HAP-1 (cell line): ENCODE measurements around the gene CRISPLD2.

Source experiments
- DNase-seq, 2 experiments: peaks; one replicate each; pipeline ENCODE4 v3.0.0-alpha.2; 2016 to 2020; ENCODE audit warnings: low spot score in 2 of 2
- H3K27me3 ChIP-seq: fragments of 250-450 bp; sonication (Bioruptor Pico); 2 replicates; pipeline ENCODE4 v1.5.1; 2020; ENCODE audit warnings: low read depth, mild to moderate bottlenecking, moderate library complexity
- H3K36me3 ChIP-seq: fragments of 250-450 bp; sonication (Bioruptor Pico); replicated peaks from 2 replicates; pipeline ENCODE4 v1.5.1; 2020; ENCODE audit warnings: mild to moderate bottlenecking
- H3K4me1 ChIP-seq: fragments of 250-450 bp; sonication (Bioruptor Pico); 2 replicates; pipeline ENCODE4 v1.5.1; 2020; ENCODE audit warnings: mild to moderate bottlenecking
- H3K4me3 ChIP-seq: fragments of 250-450 bp; sonication (Bioruptor Pico); 2 replicates; pipeline ENCODE4 v1.5.1; 2020; ENCODE audit warnings: mild to moderate bottlenecking, moderate library complexity
- H3K9me3 ChIP-seq: fragments of 250-450 bp; sonication (Bioruptor Pico); 2 replicates; pipeline ENCODE4 v1.5.1; 2020; ENCODE audit warnings: mild to moderate bottlenecking, moderate library complexity
- in situ Hi-C: fragments of 300-500 bp; cut with MboI; formaldehyde crosslinking; loops from 3 replicates; pipeline ENCODE4 v1.14.3; 2020; ENCODE audit warnings: low sequenced_read_pairs, inconsistent platforms, mixed read lengths

The CRISPLD2 gene

DNA sequence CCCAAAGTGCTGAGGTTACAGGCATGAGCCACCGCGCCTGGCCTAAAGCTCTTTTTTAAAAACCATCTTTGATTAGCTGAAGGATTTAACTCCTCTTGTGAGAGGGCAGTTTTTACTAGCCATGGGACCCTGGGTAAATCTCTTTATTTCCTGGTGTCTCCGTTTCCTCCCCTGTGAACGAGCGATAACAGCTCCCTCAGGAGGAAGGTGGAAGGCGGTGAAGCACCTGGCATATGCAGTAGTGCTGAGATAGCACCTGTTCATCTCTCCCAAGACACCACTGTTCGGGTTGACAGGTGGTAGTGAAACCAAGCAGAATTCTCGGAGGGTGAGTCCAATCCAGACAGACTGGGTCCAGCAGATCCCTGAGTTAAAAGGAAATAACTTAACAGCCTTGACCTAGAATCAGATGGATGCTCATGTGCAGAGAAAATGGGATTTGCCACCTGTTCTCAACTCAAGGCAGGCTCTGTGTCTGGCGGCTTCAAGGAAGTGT lies 86.2 kb downstream of the CRISPLD2 start:
- no peaks in the 10 kb centered on the region for H3K9me3 ChIP-seq
- H3K27me3 ChIP-seq, result no peaks in the 10 kb centered on the region
- no peak overlapping the region for H3K4me3 ChIP-seq
- no peaks in the 10 kb centered on the region for H3K36me3 ChIP-seq
- in situ Hi-C loops, result no loop called here
- no peaks in the 10 kb centered on the region for H3K4me1 ChIP-seq
- no peak for DNase-seq

DNA sequence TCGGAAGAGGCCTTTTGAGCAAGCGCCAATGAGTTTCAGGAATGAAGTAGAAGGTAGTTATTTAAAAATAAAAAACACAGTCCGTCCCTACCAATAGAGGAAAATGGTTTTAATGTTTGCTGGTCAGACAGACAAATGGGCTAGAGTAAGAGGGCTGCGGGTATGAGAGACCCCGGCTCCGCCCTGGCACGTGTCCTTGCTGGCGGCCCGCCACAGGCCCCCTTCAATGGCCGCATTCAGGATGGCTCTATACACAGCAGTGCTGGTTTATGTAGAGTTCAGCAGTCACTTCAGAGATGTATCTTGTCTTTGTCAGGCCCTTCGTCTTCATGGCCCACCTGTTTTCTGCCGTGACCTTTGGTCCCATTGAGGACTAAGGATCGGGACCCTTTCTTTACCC lies 87.3 kb downstream of the CRISPLD2 start:
- DNase-seq, result no peak
- in situ Hi-C loops, result no loop called here
- H3K4me1 ChIP-seq, result no peaks in the 10 kb centered on the region
- no peaks in the 10 kb centered on the region for H3K9me3 ChIP-seq
- no peak overlapping the region for H3K4me3 ChIP-seq
- no peaks in the 10 kb centered on the region for H3K27me3 ChIP-seq
- no peaks in the 10 kb centered on the region for H3K36me3 ChIP-seq

DNA sequence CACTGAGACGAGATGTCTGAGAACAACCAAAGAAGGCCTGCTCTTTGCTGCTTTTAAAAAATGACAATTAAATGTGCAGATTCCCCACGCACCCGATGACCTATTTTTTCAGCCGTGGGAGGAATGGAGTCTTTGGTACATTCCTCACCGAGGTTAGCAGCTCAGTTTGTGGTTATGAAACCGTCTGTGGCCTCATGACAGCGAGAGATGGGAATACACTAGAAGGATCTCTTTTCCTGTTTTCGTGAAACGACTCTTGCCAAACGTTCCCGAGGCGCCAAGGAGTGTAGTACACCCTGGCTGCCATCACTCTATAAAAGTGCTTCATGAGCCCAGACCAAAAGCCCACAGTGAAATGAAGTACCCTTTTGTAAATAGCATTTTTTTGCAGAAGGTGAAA lies 87.8 kb downstream of the CRISPLD2 start:
- Histone ChIP-seq H3K4me3 (no peak overlapping the region), H3K4me1 (no peaks in the 10 kb centered on the region), H3K36me3 (no peaks in the 10 kb centered on the region), H3K27me3 (no peaks in the 10 kb centered on the region), H3K9me3 (no peaks in the 10 kb centered on the region)
- in situ Hi-C loops, result no loop called here
- DNase-seq, result no peak

DNA sequence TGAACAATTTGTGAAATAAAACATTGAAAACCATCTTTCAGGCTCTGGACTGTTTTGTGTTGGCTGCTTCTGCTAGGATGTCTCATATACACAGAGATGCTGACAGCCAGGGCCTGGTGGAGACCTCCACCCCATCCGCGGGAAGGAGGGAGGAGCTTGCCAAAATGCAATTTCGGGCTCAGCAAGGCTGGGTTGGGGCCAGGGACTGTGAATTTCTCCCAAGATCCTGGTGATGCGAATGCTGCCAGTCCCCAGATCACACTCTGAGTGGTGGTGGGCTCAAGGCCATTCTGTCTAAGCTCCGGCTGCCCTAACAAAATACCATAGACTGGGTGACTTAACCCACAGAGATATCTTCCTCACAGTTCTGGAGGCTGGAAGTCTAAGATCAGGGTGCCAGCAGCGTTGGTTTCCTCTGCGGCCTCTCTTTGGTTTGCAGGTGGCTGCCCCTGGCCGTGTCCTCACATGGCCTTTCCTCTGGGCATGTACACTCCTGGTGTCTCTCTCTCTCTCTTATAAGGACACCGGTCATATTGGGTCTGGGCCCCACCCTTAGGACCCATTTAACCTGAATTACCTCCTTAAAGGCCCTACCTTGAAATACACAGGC lies 89.8 kb downstream of the CRISPLD2 start:
- H3K27me3 ChIP-seq, result peaks cover 9% of the 10 kb centered on the region; the same call in 1 of the 2 replicates
- no peaks in the 10 kb centered on the region for H3K36me3 ChIP-seq
- no peak overlapping the region for H3K4me3 ChIP-seq
- no peaks in the 10 kb centered on the region for H3K9me3 ChIP-seq
- in situ Hi-C loops, result no loop called here
- H3K4me1 ChIP-seq, result no peaks in the 10 kb centered on the region
- no peak for DNase-seq

DNA sequence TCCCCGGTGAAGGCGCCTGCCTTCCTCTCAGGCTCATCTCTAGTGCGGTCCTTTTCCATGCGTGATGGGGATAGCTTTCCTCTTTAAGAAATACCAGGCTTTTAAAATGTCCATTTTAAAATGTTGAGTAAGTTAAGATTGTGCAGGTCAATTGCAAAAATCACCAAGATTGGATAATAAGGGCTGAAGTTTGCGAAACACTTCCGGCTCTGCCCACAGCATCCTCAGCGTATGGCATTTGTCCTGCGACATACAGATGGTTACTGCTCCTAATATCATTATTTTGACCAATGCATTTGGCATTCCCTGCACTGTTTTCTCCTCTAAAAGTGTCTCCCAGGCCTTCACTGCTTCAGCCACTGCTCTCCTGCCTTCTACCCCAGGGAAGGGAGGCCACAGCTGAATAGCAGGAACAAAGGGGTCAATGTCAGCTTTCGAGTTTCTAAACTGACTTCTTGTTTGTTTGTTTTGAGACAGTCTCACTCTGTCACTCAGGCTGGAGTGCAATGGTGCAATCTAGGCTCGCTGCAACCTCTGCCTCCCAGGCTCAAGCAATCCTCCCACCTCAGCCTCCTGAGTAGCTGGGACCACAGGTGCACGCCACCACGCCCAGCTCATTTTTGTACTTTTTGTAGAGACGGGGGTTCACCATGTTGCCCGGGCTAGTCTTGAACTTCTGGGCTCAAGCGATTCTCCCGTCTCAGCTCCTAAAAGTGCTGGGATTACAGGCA lies 91.9 kb downstream of the CRISPLD2 start:
- H3K27me3 ChIP-seq, result peaks cover 23% of the 10 kb centered on the region
- no peaks in the 10 kb centered on the region for H3K36me3 ChIP-seq
- in situ Hi-C loops, result no loop called here
- H3K9me3 ChIP-seq, result no peaks in the 10 kb centered on the region
- no peak for DNase-seq
- H3K4me3 ChIP-seq, result no peak overlapping the region
- H3K4me1 ChIP-seq, result no peaks in the 10 kb centered on the region

DNA sequence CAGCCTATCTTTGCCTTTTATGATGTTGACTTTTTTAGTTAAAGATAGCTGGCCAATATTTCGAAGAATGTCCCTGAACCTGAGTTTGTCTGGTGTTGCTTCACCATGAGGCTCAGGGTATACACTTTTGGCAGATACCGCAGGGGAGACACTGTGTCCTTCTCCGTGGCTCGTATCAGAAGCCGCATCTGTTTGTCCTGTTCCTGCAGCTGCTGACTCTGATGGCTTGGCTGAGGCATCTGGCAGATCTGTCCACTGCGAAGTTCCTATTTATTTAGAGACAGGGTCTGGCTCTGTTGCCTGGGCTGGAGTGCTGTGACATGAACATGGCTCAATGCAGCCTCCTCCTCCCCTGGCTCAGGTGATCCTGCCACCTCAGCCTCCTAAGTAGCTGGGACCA lies 93.5 kb downstream of the CRISPLD2 start:
- DNase-seq, result no peak
- H3K4me1 ChIP-seq, result no peaks in the 10 kb centered on the region
- no peaks in the 10 kb centered on the region for H3K9me3 ChIP-seq
- in situ Hi-C loops, result no loop called here
- H3K27me3 ChIP-seq, result peaks cover 40% of the 10 kb centered on the region
- no peaks in the 10 kb centered on the region for H3K36me3 ChIP-seq
- H3K4me3 ChIP-seq, result no peak overlapping the region

DNA sequence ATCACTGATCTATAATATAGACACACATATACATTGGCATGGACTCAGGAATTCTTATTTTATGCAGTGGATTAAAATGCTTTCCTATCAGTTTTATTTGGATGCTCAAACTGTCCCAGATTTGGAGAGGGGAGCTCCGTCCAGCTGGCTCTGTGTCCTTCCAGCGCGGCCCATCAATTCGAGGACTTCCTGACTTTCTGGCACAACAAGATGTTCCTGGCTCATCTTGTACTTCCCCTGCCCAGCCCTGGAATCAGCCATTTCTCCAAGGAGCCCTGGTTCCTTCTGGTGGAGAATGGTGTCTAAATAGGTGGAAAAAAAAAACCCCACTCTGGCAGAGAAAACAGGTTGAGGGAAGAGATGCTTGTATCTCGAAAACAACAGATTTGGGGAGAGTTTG lies 94.5 kb downstream of the CRISPLD2 start:
- Histone ChIP-seq H3K4me1 (no peaks in the 10 kb centered on the region), H3K27me3 (peaks cover 49% of the 10 kb centered on the region), H3K36me3 (no peaks in the 10 kb centered on the region), H3K4me3 (no peak overlapping the region), H3K9me3 (no peaks in the 10 kb centered on the region)
- no peak for DNase-seq
- in situ Hi-C loops, result no loop called here

DNA sequence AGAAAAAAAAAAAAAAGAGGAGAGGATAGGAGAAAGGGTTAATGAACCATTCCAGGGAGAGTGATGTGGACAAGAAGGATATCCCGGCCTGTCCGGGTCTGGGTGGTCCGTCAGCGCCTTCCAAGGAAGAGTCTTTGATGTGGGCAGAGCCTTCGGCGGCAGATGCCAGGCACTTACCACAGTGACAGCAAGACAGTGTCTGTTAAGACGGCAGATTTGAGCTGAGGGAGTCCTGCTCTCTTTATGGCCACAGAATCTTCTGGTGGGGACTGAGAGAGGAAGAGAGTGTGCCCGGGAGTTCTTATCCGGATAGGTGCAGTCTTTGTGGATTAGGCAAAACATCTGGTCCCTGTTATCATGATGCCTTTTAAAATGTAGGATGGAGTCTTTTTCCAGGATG lies 96.4 kb downstream of the CRISPLD2 start:
- H3K27me3 ChIP-seq, result peaks cover 55% of the 10 kb centered on the region
- DNase-seq, result no peak
- no peaks in the 10 kb centered on the region for H3K4me1 ChIP-seq
- H3K9me3 ChIP-seq, result no peaks in the 10 kb centered on the region
- no peaks in the 10 kb centered on the region for H3K36me3 ChIP-seq
- no peak overlapping the region for H3K4me3 ChIP-seq
- in situ Hi-C loops, result no loop called here

DNA sequence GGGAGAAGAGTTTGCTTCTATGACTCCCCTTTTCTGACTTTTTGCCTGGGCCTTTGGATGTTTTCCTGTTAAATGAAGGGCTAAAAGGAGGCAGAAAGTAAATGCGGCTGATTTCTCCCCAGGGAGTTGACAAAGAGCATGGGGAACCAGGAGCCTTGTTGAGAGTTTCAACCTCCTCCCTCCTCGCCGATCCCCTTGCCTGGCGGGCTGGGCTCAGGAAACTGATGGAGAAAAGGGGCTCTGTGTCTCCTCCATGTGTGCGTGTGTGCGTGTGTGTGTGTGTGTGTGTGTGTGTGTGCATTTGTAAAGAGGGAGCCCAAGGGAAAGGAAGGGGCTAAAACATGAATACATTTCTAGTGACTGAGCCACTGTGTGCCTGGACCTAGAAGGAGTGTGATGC lies 97.1 kb downstream of the CRISPLD2 start:
- Histone ChIP-seq H3K4me3 (no peak overlapping the region), H3K4me1 (no peaks in the 10 kb centered on the region), H3K36me3 (no peaks in the 10 kb centered on the region), H3K27me3 (peaks cover 55% of the 10 kb centered on the region), H3K9me3 (no peaks in the 10 kb centered on the region)
- DNase-seq, result no peak
- in situ Hi-C loops, result no loop called here

DNA sequence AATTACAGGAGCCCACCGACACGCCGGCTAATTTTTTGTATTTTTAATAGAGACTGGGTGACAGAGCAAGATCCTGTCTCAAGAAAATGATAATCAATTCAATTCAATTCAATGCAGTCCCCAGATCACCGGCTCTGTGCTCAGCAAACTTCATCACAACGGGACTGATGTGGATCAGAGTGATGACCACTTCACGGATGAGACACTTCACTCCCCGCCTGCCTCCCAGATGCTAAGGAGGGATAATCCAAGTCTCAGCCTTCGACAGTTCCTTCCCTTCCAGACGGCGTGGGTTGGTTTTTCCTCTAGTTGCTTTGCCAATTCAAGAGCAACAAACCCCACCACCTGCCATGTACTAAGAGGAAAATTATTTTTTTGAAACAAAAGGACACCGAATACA lies 97.7 kb downstream of the CRISPLD2 start:
- H3K36me3 ChIP-seq, result no peaks in the 10 kb centered on the region
- DNase-seq, result no peak
- no peaks in the 10 kb centered on the region for H3K4me1 ChIP-seq
- H3K27me3 ChIP-seq, result peaks cover 55% of the 10 kb centered on the region
- no peak overlapping the region for H3K4me3 ChIP-seq
- H3K9me3 ChIP-seq, result no peaks in the 10 kb centered on the region
- in situ Hi-C loops, result no loop called here

DNA sequence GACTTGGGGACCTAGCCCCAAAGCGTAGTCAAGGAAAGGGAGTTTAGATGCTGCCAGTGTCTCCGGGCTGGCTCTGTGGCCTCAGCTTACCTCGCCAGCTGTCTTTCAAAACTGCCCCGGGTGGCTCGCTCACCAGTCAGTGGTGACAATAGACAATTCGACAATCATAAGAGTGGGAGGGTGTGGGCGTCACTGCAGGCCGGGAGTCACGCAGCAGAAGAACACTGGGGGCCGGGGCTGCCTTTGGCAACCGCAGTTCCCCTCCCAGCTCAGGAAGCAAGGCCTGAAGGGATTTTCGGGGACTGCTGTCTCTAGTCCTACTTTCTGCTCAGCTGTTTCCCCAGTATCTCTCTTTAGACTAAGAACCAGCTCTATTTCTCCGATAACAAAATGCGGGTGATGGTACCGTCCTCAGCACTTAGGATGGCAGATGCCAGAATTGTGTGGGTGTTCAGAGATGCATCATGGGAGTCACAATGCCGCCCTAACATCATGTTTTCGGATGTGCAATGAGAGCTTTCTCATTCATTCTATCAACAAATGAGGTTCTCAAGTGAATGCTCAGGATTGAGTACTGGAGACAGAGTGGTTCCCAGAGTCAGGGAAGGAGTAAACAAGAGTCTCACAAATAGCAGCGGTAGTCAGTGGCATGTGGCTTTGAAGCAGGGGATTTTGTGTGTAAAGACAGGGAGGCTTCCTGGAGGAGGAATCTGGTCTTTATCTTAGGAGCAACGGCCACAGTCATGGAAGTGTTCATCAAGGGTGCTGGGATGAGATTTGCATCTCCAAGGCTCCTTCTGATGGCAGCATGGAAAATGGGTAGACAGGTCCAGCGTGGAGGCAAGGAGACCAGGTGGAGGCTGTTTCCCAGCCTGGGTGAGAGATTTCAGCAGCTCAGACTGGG lies 98.5 kb downstream of the CRISPLD2 start:
- DNase-seq, result no peak
- Histone ChIP-seq H3K27me3 (peaks cover 51% of the 10 kb centered on the region), H3K36me3 (no peaks in the 10 kb centered on the region), H3K9me3 (no peaks in the 10 kb centered on the region), H3K4me1 (no peaks in the 10 kb centered on the region), H3K4me3 (no peak overlapping the region)
- in situ Hi-C loops, result no loop called here

DNA sequence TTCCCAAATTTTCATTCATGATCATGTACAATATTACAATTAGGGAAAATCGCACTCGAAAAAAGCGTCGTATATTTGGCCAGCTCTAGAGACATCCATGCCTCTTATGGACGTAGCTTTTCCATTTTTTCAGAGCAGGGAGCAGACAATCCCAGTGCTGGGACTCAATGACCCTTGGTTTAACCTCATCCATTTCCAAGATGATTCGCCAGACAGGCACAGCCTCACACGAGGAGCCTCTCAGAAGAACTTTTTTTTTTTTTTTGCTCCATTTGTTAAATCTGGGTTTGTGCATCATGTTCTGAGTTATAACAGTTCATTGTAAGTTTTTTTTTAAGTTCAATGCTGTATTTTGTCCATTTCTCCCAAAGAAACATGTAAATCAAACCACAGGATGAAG lies 99.5 kb downstream of the CRISPLD2 start:
- no peak overlapping the region for H3K4me3 ChIP-seq
- no peak for DNase-seq
- in situ Hi-C loops, result no loop called here
- peaks cover 46% of the 10 kb centered on the region for H3K27me3 ChIP-seq
- H3K9me3 ChIP-seq, result no peaks in the 10 kb centered on the region
- no peaks in the 10 kb centered on the region for H3K4me1 ChIP-seq
- H3K36me3 ChIP-seq, result no peaks in the 10 kb centered on the region

DNA sequence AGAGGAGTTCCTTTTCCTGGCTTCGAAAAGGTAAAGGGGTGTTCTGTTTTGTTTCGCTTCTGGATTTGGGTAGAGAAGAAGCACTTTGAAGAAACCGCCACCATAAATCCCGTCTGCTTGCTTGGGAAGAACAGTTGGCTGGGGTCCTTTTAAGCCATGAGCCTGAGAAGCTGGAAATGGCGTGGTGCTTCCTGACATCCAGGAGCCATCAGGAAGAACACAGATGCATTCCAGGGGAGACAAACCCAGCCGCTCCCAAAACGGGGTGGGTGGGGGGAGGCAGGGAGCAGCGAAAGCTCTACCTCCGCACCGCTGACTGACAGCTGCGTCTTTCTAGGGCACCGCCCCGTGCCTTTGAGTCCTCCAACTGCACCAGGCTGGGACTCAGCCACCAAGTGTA lies 99.9 kb downstream of the CRISPLD2 start:
- in situ Hi-C loops, result no loop called here
- H3K9me3 ChIP-seq, result no peaks in the 10 kb centered on the region
- no peak overlapping the region for H3K4me3 ChIP-seq
- no peak for DNase-seq
- no peaks in the 10 kb centered on the region for H3K4me1 ChIP-seq
- peaks cover 46% of the 10 kb centered on the region for H3K27me3 ChIP-seq
- no peaks in the 10 kb centered on the region for H3K36me3 ChIP-seq

DNA sequence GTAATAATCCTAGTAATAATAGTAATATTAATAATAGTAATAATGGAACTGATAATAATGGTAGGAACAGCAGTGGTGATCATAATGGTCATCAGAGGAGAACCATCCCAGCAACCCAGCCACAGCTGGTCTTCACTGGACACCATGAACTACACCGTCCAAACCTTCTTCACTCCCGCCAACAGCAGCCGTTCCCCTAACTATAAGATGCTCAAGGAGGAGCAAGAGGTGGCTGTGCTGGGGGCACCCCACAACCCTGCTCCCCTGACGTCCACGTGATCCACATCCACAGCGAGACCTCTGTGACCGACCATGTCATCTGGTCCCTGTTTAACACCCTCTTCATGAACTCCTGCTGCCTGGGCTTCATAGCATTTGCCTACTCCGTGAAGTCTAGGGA lies 100.5 kb downstream of the CRISPLD2 start:
- Histone ChIP-seq H3K4me3 (no peak overlapping the region), H3K4me1 (no peaks in the 10 kb centered on the region), H3K9me3 (no peaks in the 10 kb centered on the region), H3K27me3 (peaks cover 43% of the 10 kb centered on the region), H3K36me3 (no peaks in the 10 kb centered on the region)
- in situ Hi-C loops, result no loop called here
- no peak for DNase-seq
